Transverse colon (tissue), 4 donors: Measurements from ENCODE around the gene TYMP. TPM values are rescaled to one million over a fixed set of nuclear protein-coding genes. Genes with fewer than 3 reads are reported as not detected.

Experiments
- DNase-seq: peaks from one replicate; pipeline ENCODE4 v3.0.0-alpha.2; 2019
- H3K27ac ChIP-seq, 4 donors: fragments of 200-600 bp; sonication (generic); 2 replicates each; pipeline ENCODE4 v1.5.1; 2016 to 2018; ENCODE audit warnings: inconsistent platforms in 4 of 4
- H3K27me3 ChIP-seq: fragments of 200-600 bp; sonication (generic); 2 replicates; pipeline ENCODE4 v1.5.1; 2017; ENCODE audit warnings: inconsistent platforms
- H3K36me3 ChIP-seq, 4 donors: fragments of 200-600 bp; sonication (generic); 2 replicates each; pipeline ENCODE4 v1.5.1; 2017 to 2019; ENCODE audit warnings: inconsistent platforms in 4 of 4
- H3K4me1 ChIP-seq, 4 donors: fragments of 200-600 bp; sonication (generic); 2 replicates each; pipeline ENCODE4 v1.5.1; 2017 to 2020; ENCODE audit warnings: inconsistent platforms in 4 of 4
- H3K4me3 ChIP-seq, 4 donors: fragments of 200-600 bp; sonication (generic); 1 replicate in 1 of 4; 2 replicates in 3 of 4; pipeline versions ENCODE4 v1.5.1 to v1.6.1; 2017 to 2019; ENCODE audit warnings: inconsistent platforms in 4 of 4
- H3K9me3 ChIP-seq, 2 donors: fragments of 200-600 bp; sonication (generic); 2 replicates each; pipeline ENCODE4 v1.5.1; 2017 to 2019; ENCODE audit warnings: inconsistent platforms in 2 of 2
- EP300 ChIP-seq: sonication (generic); formaldehyde crosslinking; IDR thresholded peaks from one replicate; pipeline ENCODE4 v1.6.1; 2017; ENCODE audit warnings: antibody characterized with exemption, low read depth
- POLR2A ChIP-seq: fragments of 450-650 bp; IDR thresholded peaks from one replicate; pipeline ENCODE4 v1.6.1; 2016; ENCODE audit warnings: antibody characterized with exemption, mild to moderate bottlenecking, moderate library complexity
- POLR2AphosphoS5 ChIP-seq, 3 donors: sonication (generic); formaldehyde crosslinking; IDR thresholded peaks; one replicate each; pipeline ENCODE4 v1.6.1; 2016; ENCODE audit warnings: antibody characterized with exemption in 3 of 3
- WGBS, 2 donors: methylation state at CpG; one replicate each; pipeline ENCODE4 v1.1.5; 2018; ENCODE audit warnings: low coverage in 1 of 2; 5-methylcytosine and 5-hydroxymethylcytosine counted together
- in situ Hi-C, 4 donors: fragments of 200-750 bp; cut with MboI; loops; one replicate each; pipeline versions ENCODE4 v1.15.0 to v1.15.1; 2017; ENCODE audit warnings: low sequenced_read_pairs in 3 of 4, low pct_ligation_motif_present in 1 of 4, low pct_unique_long_range_greater_than_20kb in 1 of 4
- intact Hi-C: fragments of 100-400 bp; cut with DNase I; formaldehyde crosslinking; loops from one replicate; pipeline ENCODE4 v1.15.1; 2023; ENCODE audit warnings: low total_unique reads
- total RNA-seq, 4 donors: library from RNA; depleted of rRNA; stranded (reverse); fragments of >200 nt; gene quantifications; one replicate each; pipeline ENCODE4 v1.1.0, GENCODE V29; 2016
- TF ChIP-seq, protein P1 (sequence below), 5 experiments: fragments of 200-600 bp in 3 of 5; fragments of 450-650 bp in 2 of 5; sonication (generic) in 3 of 5; IDR thresholded peaks; 1 replicate in 2 of 5; 2 replicates in 3 of 5; pipeline ENCODE4 v1.5.1; 2016 to 2017; ENCODE audit warnings: antibody characterized with exemption in 5 of 5, inconsistent platforms in 3 of 5, mild to moderate bottlenecking in 2 of 5, moderate library complexity in 1 of 5

The TYMP gene
- total RNA-seq, 4 donors from 2014 or later = 27.5 to 60.7 (median 32.2) TPM

DNA sequence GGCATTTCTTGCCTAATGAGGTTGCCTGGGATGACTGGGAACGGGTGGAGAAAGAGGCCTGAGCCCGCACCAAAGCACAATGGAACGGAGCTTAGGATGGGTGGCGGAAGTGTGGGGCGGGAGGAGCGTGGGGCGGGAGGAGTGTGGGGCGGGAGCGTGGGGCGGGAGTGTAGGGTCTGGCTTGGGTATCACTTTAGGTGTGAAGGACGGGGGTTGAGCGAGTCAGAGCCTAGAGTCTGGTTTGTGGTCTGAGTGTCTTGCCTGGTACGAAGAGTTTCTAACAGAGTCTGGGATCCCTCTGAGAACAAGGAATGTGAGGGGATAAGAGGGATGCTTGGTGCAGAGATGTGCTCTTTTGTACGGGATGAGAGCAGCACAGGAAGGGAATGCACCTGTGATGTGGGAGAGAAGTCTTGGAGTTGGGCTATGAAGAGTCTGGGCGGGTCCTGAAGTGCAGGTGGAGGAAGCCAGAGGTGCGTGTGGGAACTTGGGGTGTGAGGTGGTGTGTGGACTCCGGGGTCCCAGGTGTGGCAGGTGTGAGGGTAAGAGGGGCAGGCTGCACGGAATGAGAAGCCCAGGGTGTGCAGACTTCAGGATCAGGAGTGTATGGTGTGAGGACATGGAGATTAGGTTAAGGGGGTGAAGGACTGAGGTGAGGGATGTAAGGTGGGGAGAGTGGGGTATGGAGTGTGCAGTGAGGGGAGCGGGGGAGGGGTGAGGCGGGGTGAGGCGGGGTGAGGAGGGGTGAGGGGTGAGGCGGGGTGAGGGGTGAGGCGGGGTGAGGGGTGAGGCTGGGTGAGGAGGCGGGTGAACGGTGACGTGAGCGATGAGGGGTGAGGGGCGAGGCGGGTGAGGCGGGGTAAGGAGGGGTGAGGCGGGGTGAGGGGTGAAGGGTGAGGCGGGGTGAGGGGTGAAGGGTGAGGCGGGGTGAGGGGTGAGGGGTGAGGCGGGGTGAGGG lies 31.9 kb upstream of the TYMP start:
- Histone ChIP-seq H3K4me1 (peaks cover 0 to 22% (median 12%) of the 10 kb centered on the region in 4 donors), H3K4me3 (no peak overlapping the region), H3K27me3 (peaks cover 4% of the 10 kb centered on the region), H3K9me3 (no peaks in the 10 kb centered on the region), H3K36me3 (no peaks in the 10 kb centered on the region), H3K27ac (no peak overlapping the region)
- in situ Hi-C loops (no loop called here), intact Hi-C loops (no loop called here)
- 77 to 93% methylated on average over 6 to 21 of the region's 34 CpGs for WGBS, 2 donors
- TF ChIP-seq, protein P1, sequence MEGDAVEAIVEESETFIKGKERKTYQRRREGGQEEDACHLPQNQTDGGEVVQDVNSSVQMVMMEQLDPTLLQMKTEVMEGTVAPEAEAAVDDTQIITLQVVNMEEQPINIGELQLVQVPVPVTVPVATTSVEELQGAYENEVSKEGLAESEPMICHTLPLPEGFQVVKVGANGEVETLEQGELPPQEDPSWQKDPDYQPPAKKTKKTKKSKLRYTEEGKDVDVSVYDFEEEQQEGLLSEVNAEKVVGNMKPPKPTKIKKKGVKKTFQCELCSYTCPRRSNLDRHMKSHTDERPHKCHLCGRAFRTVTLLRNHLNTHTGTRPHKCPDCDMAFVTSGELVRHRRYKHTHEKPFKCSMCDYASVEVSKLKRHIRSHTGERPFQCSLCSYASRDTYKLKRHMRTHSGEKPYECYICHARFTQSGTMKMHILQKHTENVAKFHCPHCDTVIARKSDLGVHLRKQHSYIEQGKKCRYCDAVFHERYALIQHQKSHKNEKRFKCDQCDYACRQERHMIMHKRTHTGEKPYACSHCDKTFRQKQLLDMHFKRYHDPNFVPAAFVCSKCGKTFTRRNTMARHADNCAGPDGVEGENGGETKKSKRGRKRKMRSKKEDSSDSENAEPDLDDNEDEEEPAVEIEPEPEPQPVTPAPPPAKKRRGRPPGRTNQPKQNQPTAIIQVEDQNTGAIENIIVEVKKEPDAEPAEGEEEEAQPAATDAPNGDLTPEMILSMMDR (IDR thresholded peaks at IDR 0.05) = no peak
- TF ChIP-seq POLR2A (no peak), POLR2AphosphoS5 (IDR thresholded peaks at IDR 0.05) (no peak), EP300 (no peak)
- no peak for DNase-seq

DNA sequence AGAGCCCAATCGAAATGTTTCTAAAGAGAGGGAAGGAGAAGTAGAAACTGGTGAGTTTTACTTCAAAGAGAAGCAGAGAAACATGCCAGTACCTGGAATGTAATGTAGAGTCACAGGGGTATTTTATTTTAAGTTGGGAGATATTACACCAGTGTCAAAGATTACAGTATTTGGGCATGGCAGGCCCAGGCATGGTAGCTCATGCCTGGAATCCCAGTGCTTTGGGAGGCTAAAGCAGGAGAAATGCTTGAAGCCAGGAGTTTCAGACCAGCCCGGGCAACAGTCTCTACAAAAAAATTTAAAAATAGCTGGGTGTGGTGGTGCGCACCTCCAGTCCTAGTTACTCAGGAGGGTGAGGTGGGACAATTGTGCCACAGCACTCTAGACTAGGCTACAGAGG lies 30.2 kb upstream of the TYMP start:
- Histone ChIP-seq H3K27me3 (peaks cover 4% of the 10 kb centered on the region), H3K9me3 (no peaks in the 10 kb centered on the region), H3K4me3 (no peak overlapping the region), H3K4me1 (peaks cover 0 to 19% (median 12%) of the 10 kb centered on the region in 4 donors), H3K27ac (no peak overlapping the region), H3K36me3 (no peaks in the 10 kb centered on the region)
- TF ChIP-seq, protein P1 (IDR thresholded peaks at IDR 0.05) = no peak
- TF ChIP-seq POLR2A (no peak), EP300 (no peak), POLR2AphosphoS5 (IDR thresholded peaks at IDR 0.05) (no peak)
- DNase-seq = no peak
- whole genome bisulfite sequencing, 2 donors = 76 to 89% methylated on average over 3 of the region's 3 CpGs
- in situ Hi-C loops (no loop called here), intact Hi-C loops (no loop called here)

DNA sequence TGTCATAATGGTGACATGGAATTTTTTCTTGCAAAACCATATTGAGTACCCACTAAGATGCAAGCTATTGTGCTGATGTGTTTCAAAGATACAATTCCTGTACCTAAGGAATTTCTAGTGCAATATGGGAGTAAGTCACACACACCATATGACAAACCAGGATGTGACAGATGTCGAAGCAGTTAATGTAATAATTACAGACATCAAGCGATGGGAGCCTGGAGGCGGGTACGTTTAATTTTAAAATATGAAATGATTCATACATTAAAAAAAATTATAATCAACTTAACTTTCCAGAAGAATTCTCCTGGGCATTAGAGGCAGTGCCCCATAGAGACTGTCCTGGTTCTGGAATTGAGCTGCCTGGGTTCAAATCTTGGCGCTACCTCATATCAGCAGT lies 26.9 kb upstream of the TYMP start:
- H3K4me1 ChIP-seq = no peaks in the 10 kb centered on the region
- H3K36me3 ChIP-seq = no peaks in the 10 kb centered on the region
- H3K27me3 ChIP-seq = peaks cover 4% of the 10 kb centered on the region
- H3K27ac ChIP-seq = no peak overlapping the region
- no peak for DNase-seq
- intact Hi-C loops (no loop called here), in situ Hi-C loops (no loop called here)
- no peak overlapping the region for H3K4me3 ChIP-seq
- no peaks in the 10 kb centered on the region for H3K9me3 ChIP-seq
- TF ChIP-seq, protein P1 (IDR thresholded peaks at IDR 0.05) = no peak
- TF ChIP-seq POLR2AphosphoS5 (IDR thresholded peaks at IDR 0.05) (no peak), POLR2A (no peak), EP300 (no peak)
- WGBS, 2 donors = 83 to 93% methylated on average over 4 to 5 of the region's 5 CpGs

DNA sequence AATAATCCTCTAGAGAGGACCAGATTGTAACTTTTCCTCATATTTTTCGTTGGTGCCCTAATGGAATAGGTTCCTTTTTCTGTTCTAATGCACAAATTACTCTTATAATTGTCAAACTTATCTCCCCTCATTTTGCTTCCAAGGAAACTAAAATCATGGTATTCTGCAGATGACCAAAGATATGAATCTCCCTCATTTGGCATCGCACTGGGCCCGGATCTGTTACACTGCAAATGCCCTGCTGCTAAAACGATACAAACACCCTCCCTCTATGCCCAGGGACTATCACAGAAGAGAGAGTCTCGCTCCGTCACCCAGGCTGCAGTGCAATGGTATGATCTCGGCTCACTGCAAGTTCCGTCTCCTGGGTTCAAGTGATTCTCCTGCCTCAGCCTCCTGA lies 23.5 kb upstream of the TYMP start:
- Histone ChIP-seq H3K4me3 (no peak overlapping the region), H3K9me3 (no peaks in the 10 kb centered on the region), H3K27me3 (peaks cover 17% of the 10 kb centered on the region), H3K36me3 (no peaks in the 10 kb centered on the region), H3K27ac (no peak overlapping the region), H3K4me1 (peaks cover 3 to 11% (median 8%) of the 10 kb centered on the region in 4 donors)
- in situ Hi-C loops = no loop called here
- intact Hi-C loops = no loop called here
- WGBS, 2 donors = 83 to 87% methylated on average over 4 to 8 of the region's 8 CpGs
- TF ChIP-seq EP300 (no peak), POLR2AphosphoS5 (IDR thresholded peaks at IDR 0.05) (no peak), POLR2A (no peak)
- TF ChIP-seq, protein P1 (IDR thresholded peaks at IDR 0.05) = no peak
- no peak for DNase-seq
